NB4 (cell line): Measurements from ENCODE around the gene ANO10.
A peak's percentile ranks its signal among the peaks of the same experiment; 100 is the strongest.

Source experiments
- DNase-seq: peaks from one replicate; pipeline ENCODE4 v3.0.0; 2010; ENCODE audit warnings: low read depth
- H3K4me3 ChIP-seq: one replicate; pipeline ENCODE4 v1.5.1; 2011; ENCODE audit warnings: mild to moderate bottlenecking, low read depth, low read length, moderate library complexity
- MYC ChIP-seq: IDR thresholded peaks from 2 replicates; pipeline ENCODE4 v1.6.1; 2011; ENCODE audit warnings: low read depth, low read length
- POLR2A ChIP-seq: IDR thresholded peaks from 2 replicates; pipeline ENCODE4 v1.6.1; 2011; ENCODE audit warnings: mild to moderate bottlenecking; ENCODE audit not compliant: insufficient read length; ENCODE audit errors: extremely low read depth
- TF ChIP-seq, protein P1 (sequence below): IDR thresholded peaks from one replicate; pipeline ENCODE4 v1.5.1; 2012; ENCODE audit warnings: low read depth, low read length
- TF ChIP-seq, protein P2 (sequence below): IDR thresholded peaks from 2 replicates; pipeline ENCODE4 v1.6.1; 2011; ENCODE audit warnings: low read depth, low read length

The ANO10 gene

DNA sequence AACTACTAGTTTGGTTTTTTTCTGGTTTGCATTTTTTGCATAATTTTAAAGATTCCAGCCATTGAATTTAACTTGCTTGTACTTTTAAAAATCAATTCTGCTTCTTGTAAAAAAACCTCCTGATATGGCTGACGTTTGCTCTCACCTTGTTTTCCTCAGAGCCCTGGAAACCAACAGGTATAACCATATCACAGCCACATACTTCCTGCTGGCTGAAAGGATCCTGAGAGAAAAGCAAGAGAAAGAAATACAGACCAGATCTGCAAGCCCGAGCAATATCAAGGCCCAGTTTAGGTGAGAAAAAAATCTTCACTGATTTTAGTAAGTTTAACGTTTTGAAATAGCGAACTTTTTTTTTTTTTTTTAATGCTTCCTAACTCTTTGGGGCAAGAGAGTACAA is 278.6 kb downstream of the ANO10 start:
- no peak overlapping the region for H3K4me3 ChIP-seq
- DNase-seq = no peak
- TF ChIP-seq, protein P1, sequence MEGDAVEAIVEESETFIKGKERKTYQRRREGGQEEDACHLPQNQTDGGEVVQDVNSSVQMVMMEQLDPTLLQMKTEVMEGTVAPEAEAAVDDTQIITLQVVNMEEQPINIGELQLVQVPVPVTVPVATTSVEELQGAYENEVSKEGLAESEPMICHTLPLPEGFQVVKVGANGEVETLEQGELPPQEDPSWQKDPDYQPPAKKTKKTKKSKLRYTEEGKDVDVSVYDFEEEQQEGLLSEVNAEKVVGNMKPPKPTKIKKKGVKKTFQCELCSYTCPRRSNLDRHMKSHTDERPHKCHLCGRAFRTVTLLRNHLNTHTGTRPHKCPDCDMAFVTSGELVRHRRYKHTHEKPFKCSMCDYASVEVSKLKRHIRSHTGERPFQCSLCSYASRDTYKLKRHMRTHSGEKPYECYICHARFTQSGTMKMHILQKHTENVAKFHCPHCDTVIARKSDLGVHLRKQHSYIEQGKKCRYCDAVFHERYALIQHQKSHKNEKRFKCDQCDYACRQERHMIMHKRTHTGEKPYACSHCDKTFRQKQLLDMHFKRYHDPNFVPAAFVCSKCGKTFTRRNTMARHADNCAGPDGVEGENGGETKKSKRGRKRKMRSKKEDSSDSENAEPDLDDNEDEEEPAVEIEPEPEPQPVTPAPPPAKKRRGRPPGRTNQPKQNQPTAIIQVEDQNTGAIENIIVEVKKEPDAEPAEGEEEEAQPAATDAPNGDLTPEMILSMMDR = no peak
- TF ChIP-seq, protein P2, sequence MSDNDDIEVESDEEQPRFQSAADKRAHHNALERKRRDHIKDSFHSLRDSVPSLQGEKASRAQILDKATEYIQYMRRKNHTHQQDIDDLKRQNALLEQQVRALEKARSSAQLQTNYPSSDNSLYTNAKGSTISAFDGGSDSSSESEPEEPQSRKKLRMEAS = no peak
- TF ChIP-seq POLR2A (no peak), MYC (no peak)

GRCh38 chr3:43341788-43342187 is 280.0 kb downstream of the ANO10 start:
- H3K4me3 ChIP-seq = no peak overlapping the region
- DNase-seq = no peak
- TF ChIP-seq, protein P1 = no peak
- TF ChIP-seq, protein P2 = no peak
- TF ChIP-seq MYC = no peak
- TF ChIP-seq POLR2A = no peak

GRCh38 chr3:43340403-43340802 is 281.4 kb downstream of the ANO10 start:
- no peak for TF ChIP-seq MYC
- TF ChIP-seq POLR2A = no peak
- TF ChIP-seq, protein P2 = no peak
- TF ChIP-seq, protein P1 = no peak
- no peak overlapping the region for H3K4me3 ChIP-seq

DNA sequence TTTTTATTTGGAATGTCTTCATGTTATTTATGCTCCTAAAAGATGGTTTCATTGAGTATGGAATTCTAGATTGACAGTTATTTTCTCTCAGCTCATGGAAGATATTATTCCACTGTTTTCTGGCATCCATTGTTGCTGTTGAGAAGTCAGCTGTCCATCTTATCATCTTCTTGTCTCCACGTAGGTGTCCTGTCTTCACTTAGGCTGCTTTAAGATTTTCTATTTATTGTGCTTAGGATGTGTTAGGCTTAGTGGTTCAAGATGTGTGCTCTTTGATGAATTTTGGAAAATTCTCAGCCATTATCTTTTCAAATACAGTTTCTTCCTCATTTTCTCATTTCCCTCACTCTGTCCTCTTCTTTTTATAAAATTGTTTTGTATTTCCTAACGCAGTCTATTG is 283.5 kb downstream of the ANO10 start:
- TF ChIP-seq MYC (no peak), POLR2A (no peak)
- TF ChIP-seq, protein P2 = no peak
- TF ChIP-seq, protein P1 = no peak
- DNase-seq = peak; percentile 28
- H3K4me3 ChIP-seq = no peak overlapping the region

More at GRCh38 chr3:43340403-43340802, 281.4 kb downstream of the ANO10 start:
- DNase-seq = no peak

DNA sequence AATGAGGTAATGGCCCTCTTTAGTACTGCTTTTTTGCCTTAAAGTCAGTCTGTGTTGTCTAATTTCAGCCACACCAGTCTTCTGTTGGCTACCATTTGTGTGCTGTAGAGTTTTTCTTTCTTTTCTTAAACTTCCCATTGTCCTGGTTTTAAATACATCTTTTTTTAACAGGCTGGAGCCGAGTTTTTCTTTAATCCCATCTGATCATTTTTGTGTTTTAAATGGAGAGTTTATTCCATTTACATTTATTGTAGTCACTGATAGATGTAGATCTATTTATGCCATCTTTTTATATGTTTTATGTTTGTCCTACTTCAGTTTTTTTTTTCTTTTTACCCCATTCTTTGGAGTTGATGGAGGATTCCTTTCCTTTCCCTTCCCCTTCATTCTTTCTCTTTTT is 286.0 kb downstream of the ANO10 start:
- no peak for DNase-seq
- no peak overlapping the region for H3K4me3 ChIP-seq
- no peak for TF ChIP-seq MYC
- TF ChIP-seq, protein P1 = no peak
- TF ChIP-seq, protein P2 = no peak
- TF ChIP-seq POLR2A = no peak

DNA sequence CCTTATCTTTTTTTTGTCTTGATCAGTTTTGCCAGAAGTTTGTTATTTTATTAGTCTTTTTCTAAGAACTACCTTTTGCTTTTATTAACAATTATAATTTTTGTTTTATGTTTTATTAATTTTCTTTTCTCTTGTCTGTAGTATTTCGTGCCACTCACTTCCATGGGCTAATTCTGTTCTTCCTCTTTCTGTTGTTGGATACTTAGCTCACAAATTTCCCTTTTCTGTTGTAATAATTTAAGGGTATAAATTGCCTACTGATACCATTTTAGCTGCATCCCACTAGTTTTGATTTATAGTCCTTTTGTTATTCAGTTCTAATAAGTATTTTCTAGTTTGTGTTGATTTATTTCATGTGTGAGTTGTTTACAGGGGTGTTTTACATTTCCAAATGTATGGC is 286.8 kb downstream of the ANO10 start:
- DNase-seq = no peak
- H3K4me3 ChIP-seq = no peak overlapping the region
- TF ChIP-seq, protein P1 = no peak
- TF ChIP-seq MYC (no peak), POLR2A (no peak)
- TF ChIP-seq, protein P2 = no peak
